ENCODE data around the gene MCCD1.

MCCD1 gene

DNA sequence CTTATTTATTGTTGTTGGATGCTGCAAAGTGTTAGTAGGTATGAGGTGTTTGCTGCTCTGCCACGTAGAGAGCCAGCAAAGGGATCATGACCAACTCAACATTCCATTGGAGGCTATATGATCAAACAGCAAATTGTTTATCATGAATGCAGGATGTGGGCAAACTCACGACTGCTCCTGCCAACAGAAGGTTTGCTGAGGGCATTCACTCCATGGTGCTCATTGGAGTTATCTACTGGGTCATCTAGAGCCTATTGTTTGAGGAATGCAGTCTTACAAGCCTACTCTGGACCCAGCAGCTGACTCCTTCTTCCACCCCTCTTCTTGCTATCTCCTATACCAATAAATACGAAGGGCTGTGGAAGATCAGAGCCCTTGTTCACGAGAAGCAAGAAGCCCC lies 18.8 kb upstream of the MCCD1 start:
- no peak overlapping the region for H3K4me3 ChIP-seq (ENCODE audit: low read depth, low read length)

DNA sequence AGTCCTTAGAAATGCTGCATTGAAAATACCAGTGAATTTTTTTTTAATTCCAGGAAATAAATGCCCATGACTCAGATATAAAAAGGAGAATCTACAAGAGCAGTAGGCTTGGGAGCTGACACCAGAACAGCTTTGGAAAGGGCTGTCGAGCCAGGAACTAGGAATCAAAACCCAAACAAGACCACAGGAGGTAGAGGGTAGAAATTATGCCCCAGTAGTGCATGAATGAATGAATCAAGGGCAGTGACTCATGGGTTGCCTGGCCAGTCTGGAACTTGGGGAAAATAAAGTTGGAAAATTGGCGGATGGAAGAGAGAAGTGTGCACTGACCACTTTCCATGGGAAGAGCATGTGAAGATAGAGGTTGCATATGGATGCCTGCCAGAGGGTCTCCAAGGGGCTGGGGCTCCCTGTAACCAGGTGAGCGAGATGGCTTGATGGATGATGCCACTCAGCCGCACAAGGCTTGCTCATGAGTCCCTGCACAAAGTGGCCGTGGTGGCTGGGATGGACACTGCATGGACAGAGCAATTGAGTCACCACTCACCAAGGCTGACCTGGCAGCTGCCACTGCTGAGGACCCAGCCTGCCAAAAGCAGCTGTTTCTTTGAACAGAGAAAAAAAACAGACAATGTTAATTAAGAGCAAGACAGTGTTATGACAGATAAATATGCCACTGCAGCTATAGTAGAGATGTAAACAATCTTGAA lies 15.2 kb upstream of the MCCD1 start:
- no peak overlapping the region for H3K4me3 ChIP-seq (ENCODE audit: low read depth, low read length)

DNA sequence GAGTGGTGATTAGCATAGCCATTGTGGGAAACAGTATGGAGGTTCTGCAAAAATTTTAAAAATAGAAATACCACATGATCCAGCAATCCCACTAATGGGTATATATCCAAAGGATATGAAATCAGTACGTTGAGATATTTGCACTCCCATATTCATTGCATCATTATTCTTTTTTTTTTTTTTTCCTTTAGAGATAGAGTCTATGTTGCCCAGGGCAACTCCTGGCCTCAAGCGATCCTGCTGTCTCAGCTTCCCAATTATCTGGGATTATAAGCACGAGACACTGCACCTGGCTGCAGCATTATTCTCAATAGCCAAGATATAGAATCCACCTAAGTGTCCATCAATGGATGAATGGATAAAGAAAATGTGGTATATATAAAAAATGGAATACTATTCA lies 6.9 kb upstream of the MCCD1 start:
- no peak overlapping the region for H3K4me3 ChIP-seq (ENCODE audit: low read depth, low read length)

DNA sequence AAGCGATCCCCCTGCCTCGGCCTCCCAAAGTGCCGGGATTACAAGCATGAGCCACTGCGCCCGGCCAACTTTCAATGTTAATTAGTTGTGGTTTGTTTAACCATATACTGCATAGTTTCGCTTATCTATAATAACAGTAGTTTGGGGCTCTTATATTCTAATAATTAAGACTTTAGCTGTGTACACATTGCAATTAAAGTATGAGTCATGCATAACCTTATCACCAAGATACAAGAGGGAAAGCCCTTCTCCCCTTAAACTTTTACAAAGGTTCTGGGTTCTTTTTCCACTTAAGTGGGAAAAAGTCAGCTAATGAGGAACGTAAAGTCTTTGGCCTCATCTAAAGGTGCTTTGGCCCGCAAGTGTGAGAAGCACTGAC lies 3.2 kb upstream of the MCCD1 start:
- no peak overlapping the region for H3K4me3 ChIP-seq (ENCODE audit: low read depth, low read length)

DNA sequence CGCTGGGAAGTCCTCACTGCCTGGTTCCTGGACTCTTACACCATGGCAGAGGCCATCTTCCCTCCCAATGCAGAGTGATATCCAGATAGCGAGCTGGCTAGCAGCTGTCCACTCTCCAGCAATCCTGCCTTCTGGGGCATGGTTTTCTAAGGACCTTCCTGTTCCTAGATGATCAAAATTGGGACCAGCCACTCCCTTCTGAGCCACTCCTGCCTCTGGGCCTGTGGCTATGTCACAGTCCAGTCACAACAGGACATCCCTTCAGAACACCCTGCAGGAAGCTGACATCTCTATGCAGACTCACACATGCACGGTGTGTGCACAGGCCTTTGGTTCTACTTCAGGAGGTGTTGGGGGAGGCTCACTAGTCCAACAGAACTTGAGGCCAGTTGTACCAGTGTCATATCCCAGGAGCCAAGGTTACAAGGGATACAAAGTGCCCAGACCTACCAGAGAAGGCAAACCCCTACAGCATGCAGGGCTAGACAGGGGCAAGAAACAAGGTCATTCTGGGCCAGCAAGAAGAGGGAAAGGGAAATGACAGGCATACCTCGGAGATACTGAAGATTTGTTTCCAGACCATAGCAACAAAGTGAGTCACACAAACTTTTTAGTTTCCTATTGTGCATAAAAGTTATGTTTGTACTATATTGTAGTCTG lies 2.7 kb upstream of the MCCD1 start:
- no peak overlapping the region for H3K4me3 ChIP-seq (ENCODE audit: low read depth, low read length)

DNA sequence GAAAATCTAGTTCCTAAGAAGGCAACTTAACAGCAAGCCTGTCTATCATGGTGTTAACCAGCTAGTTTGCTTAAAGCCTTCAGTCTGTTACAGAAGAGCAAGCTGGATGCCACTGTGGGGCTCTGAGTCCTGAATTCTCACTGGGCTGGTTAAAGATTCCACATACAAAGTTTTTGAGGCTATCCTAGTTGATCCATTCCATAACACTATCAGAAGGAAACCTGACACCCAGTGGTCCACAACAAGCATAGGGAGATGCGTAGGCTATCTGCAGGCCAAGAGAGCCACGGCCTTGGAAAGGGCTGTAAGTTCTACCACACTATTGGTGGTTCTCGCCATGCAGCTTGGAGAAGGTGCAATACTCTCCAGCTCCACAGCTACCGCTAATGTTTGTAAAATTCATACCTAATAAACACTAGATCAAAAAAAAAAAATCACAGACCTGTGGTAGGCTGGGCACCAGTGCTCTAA lies 420 bp upstream of the MCCD1 start:
- H3K4me3 ChIP-seq (ENCODE audit: low read depth, low read length) = no peak overlapping the region

DNA sequence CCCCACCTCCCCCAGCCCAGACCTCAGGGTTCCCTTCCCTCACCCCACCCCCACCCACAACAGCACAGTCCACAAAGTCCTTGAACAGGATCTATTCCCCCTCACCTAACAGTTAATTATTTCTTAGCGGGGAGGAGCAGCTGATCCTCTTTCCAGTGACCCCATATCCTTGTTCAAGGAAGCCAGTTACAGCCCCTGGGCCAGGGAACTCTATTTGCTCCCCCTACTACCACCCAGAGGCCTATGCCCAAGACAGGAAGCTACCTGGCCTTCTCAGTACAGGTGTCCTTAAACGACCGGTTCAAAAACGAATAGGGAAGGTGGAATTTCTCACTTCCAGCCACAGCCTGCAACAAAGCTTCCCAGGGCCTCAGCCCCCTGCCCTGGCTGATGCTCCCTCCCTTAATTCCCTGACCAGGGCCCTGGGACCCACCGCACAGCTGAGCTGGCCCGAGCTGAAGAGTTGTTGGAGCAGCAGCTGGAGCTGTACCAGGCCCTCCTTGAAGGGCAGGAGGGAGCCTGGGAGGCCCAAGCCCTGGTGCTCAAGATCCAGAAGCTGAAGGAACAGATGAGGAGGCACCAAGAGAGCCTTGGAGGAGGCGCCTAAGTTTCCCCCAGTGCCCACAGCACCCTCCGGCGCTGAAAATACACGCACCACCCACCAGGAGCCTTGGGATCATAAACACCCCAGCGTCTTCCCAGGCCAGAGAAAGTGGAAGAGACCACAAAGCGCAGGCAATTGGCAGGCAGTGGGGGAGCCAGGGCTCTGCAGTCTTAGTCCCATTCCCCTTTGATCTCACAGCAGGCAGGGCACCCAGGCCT lies 778 bp downstream of the MCCD1 start:
- H3K4me3 ChIP-seq (ENCODE audit: low read depth, low read length) = no peak overlapping the region

DNA sequence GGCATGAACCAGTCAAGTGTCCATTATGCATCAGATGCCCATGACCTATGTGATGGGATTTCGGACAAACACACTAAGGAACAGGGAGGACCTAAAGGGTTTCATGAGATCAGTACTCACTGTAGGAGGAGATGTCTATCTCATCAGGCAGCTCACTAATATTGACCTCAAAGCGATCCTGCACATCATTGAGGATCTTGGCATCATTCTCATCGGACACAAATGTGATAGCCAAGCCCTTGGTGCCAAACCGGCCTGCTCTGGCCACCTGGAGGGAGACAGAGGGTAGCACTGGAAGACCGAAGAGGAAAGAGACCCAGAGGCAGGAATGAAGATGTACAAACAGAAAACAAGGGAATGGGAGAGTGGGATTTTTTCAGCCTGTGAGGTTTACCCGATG lies 1.9 kb downstream of the MCCD1 start:
- no peak overlapping the region for H3K4me3 ChIP-seq (ENCODE audit: low read depth, low read length)

DNA sequence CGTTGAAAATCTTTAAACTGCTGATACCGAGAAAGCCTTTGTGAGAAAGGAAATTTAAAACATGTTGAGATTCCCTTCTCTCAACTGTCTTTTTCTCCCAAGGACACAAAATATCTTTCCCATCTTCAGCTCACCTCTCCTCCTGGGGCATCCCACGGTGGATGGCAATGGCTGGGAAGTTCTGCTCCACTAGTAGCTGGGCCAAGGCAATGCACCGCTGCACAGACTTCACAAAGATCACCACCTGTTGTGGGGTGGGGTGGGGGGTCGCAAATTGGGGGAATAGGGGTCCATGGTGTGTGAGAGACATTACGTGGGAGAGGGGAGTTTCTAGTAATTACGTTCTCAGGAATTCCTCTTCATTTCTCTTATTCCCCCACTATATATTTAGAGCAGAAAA lies 2.4 kb downstream of the MCCD1 start:
- no peak overlapping the region for H3K4me3 ChIP-seq (ENCODE audit: low read depth, low read length)

DNA sequence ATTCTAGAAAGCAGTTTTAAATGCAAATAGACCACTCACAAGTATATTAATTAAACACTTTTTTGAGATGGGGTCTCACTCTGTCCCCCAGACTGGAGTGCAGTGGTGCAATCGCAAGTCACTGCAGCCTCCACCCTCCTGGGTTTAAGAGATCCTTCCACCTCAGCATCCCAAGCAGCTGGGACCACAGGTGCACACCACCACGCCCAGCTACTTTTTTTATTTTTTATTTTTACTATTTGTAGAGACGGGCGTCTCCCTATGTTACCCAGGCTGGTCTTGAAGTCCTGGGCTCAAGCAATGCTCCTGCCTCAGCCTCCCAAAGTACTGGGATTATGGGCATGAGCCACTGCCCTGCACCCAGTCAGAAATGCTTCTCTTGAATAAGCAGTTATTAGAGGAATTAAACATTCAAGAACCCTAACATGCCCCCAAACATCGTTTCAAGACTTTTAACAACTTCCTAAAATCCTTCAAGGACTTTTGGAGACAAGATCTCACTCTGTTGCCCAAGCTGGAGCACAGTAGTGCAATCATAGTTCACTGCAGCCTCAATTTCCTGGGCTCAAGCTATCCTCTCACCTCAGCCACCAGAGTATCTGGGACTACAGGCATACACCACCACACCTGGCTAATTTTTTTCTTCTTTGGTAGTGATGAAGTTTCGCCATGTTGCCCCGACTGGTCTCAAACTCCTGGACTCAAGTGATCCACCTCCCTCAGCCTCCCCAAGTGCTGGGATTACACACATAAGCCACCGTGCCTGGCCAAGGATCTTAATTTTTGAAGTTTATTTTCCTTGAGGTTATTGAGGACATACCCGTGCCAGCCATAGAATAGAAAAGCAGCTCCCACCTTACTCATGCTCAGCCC lies 3.2 kb downstream of the MCCD1 start:
- H3K4me3 ChIP-seq (ENCODE audit: low read depth, low read length) = no peak overlapping the region

DNA sequence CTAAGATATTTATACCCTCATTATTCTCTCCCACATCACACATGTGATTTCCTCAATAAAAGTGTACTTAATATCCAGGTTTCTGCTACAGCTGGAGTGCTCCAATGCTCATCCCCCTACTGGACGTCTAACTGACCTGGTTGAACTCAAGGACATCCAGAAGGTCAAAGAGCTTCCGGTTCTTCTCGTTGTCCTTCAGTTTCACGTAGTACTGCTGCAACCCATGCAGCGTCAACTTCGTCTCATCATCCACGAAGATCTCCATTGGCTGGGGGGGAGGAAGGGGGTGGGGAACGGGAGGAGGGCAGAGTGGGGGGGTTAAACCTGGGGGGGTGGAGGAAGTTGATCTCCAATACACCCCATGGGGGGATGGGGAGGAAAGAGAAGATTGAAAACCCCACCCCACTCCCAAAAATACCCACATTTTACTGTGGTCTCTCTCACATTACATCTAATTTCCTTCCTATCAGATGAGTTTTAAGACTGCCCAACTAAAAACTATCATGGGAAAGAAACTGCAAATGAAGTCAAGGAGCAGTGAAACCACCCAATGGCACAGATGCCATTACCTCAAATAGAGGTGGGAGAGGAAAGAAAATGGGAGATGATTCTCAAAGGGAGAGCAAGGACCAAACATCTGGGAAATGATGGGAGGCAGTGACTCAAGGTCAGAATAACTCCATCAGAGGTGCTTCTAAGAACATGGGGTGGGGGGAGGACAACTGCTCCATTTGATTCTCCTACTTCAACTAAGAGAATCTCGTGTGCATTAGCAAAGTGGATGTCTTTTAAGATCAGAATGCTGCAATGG lies 4.1 kb downstream of the MCCD1 start:
- no peak overlapping the region for H3K4me3 ChIP-seq (ENCODE audit: low read depth, low read length)

DNA sequence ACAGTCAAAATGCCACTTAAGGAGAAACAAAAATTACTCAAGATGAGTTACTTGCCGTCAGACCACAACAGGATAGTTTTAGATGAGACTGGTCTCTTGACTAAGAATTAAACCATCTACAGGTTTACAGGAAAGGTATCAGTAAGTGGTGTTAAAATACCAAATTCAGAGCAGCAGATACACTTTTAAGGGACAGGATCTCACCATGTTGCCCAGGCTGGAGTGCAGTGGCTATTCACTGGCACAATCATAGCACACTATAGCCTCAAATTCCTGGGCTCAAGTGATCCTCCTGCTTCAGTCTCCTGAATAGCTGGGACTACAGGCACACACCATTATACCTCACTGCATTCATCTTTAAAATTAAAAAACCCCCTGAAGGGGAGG lies 4.7 kb downstream of the MCCD1 start:
- no peak overlapping the region for H3K4me3 ChIP-seq (ENCODE audit: low read depth, low read length)

DNA sequence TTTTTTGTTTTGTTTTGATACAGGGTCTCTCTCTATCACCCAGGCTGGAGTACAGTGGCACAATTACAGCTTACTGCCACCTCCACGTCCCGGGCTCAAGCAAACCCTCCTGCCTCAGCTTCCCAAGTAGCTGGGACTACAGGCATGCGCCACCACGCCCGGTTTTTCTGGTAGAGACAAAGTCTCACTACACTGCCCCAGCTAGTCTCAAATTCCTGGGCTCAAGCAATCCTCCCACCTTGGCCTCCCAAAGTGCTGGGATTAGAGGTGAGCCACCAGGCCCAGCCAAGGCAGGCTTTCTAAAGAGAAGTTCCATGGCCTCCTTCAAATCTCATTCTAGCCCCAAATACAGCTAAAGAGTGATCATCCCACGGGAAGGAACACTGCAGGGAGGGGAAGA lies 5.2 kb downstream of the MCCD1 start:
- H3K4me3 ChIP-seq (ENCODE audit: low read depth, low read length) = no peak overlapping the region

DNA sequence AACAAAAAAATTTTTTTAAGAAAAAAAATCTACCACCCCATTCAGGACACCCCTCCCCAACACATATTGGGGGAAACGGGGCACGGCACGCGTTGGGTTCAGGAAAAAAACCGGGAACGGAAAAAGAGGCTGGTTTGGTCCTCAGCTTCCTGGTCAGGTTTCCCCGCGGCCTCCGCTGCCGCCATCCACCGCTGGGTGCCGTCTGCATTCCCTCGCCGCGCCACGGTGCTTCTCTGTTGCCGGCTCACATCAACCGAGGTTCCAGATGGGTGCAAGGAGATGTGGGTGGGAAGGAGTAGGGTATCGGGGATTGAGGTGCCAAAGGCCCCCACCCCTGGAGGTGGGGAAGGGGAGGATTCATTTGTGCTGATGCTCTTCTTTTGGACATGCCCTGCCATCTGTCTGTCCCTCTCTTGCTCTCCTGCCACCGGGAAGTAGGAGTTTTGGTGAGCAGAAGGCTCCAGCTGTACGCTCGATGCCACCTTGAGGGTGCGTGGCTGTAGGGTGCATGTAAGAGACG lies 5.8 kb downstream of the MCCD1 start:
- H3K4me3 ChIP-seq (ENCODE audit: low read depth, low read length) = no peak overlapping the region

DNA sequence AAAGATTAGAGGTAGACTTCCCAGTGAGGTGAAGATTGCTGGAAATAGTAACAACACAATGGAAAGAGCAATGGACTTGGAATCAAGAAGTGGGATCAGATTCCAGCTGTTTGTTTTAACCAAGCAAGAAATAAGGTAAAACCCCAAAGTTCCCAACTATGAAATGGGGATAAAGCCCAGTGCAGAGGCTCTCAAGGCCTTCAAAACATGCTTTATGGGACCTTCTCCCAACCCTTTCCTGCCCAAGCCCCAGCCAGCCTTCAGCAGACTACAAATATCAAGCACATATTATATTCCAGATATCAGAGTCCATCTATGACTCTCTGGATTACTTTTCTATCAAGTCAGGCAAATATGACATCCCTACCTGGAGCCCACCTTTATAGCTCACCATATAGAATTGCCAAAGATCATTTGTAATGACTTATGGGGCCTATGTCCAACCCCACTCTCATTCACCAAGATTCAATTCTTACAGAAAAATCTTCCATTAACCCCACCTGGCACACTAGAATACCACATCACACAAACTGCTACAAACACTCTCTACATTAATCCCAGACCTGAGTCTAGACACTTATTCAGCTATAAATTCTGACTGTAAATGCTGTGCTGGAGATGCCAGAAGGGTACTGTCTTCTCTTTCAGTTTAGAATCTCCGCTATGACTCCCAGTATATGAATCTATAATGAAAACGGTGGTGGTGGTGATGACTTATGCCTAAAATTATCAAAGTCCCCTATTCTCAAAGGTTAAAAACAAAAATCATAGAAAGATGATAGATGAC lies 7.0 kb downstream of the MCCD1 start:
- H3K4me3 ChIP-seq (ENCODE audit: low read depth, low read length) = no peak overlapping the region

DNA sequence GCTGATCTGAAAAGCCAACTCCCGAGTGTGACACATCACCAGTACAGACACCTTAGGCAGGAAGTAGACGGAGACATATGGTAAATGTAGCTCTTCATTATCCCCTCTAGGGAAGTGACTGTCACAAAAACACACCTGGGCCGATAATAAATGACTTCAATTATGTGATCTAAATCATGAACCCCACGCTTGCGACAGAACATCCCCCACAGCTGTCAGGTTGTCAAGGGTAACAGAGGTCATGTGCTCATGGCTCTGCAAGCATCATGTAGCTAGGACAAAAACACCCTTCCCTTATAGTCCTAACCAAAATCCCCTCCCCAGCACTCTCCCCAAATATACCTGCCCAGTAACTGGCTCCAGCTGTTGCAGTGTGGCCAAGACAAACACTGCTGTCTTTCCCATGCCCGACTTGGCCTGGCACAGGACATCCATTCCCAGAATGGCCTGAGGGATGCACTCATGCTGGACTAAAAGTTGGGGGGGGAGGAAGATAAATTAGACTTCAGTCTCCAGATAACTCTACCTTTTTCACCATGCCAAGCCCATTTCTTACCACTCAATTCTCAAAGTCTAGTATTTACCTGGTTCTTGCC lies 10.1 kb downstream of the MCCD1 start:
- H3K4me3 ChIP-seq (ENCODE audit: low read depth, low read length) = no peak overlapping the region

DNA sequence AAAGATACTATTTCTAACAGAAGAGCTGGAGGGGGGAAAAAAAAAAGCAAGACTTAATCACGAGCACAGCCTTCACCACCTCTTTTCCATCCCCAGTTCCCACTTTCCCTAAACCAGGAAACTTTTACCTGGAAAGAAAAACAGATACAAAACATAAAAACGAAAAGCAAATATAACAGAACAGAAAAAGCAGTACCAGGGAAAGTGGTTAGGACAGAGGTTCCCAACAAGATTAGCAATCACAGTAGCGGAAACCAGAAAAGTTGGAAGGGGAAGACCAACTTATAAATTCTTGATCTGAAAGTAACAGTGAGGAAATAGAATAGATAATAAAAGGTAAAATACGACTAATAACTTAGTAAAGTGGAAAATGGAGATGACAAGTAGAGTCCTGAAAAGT lies 11.9 kb downstream of the MCCD1 start:
- peak overlapping the region; percentile 79 for H3K4me3 ChIP-seq (ENCODE audit: low read depth, low read length)

DNA sequence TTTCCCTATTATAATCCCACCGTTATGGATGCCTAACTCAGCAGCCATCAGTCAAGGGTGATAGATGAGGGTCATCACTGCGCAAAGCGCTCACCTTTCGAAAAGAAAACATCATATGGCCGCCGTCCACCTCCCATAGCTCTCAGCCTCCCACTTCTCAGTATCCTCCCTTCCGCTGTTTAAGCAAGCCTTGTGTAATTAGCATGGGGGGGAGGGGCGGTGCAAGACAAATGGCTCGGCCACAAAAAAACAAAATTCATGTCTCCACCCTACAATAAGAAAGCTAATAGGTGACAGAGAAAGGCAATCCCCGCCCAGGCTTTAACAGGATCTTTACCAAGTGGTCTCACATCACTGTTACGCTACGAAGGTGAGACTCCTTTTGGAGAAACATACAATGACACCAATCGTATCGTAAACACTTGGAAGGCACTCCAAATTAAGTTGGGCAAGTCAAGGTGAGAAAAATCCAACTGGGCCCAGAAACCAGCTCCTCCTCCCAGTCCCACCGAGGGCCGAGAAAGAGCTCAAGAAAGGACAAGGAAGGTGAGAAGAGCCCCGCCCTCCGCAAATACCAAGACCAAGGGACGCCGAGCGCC lies 12.4 kb downstream of the MCCD1 start:
- H3K4me3 ChIP-seq (ENCODE audit: low read depth, low read length) = peak overlapping the region; percentile 79
